A673 (cell line): ENCODE results near the gene CAPS2. TPM values are rescaled to one million over a fixed set of nuclear protein-coding genes. Genes with fewer than 3 reads are reported as not detected.
"Not testable (repeated sequence)": the region's sequence is repeated elsewhere in the genome, so short reads cannot be mapped to it uniquely, and the experiment has no call there.

ENCODE experiments used
- BruUV-seq: library from RNA; stranded (reverse); fragments of 400-500 nt; replicated peaks from 2 replicates; lab custom pipeline; 2021; lab: Mats Ljungman, UMichigan
- CTCF ChIA-PET: fragments of 300-600 bp; sonication (Branson Sonifier 250); formaldehyde crosslinking; loops from one replicate; lab custom pipeline; 2022; ENCODE audit warnings: antibody characterized with exemption; lab: Charles Lee
- POLR2A ChIA-PET: fragments of 300-600 bp; sonication (Branson Sonifier 250); formaldehyde crosslinking; loops from one replicate; lab custom pipeline; 2022; ENCODE audit warnings: antibody characterized with exemption; ENCODE audit not compliant: low non-redundant PET; lab: Charles Lee
- DNase-seq: peaks from one replicate; pipeline ENCODE4 v3.0.0-alpha.2; 2015; ENCODE audit warnings: low spot score
- H3K27ac ChIP-seq: fragments of 200-600 bp; sonication (generic); 2 replicates; pipeline ENCODE4 v1.5.1; 2016; ENCODE audit warnings: mixed run types, low read depth, mild to moderate bottlenecking, mixed read lengths, antibody characterized with exemption, low read length; ENCODE audit not compliant: poor library complexity, severe bottlenecking
- H3K27me3 ChIP-seq: fragments of 200-600 bp; sonication (generic); replicated peaks from 2 replicates; pipeline ENCODE4 v1.6.1; 2017; ENCODE audit warnings: mixed run types, low read depth, mild to moderate bottlenecking, mixed read lengths, antibody characterized with exemption, low read length; ENCODE audit not compliant: insufficient read depth, poor library complexity
- H3K36me3 ChIP-seq: fragments of 200-600 bp; sonication (generic); 2 replicates; pipeline ENCODE4 v1.6.1; 2016; ENCODE audit warnings: mixed run types, mild to moderate bottlenecking, mixed read lengths, antibody characterized with exemption, low read length; ENCODE audit not compliant: insufficient read depth, poor library complexity, severe bottlenecking
- H3K4me1 ChIP-seq: fragments of 200-600 bp; sonication (generic); 2 replicates; pipeline ENCODE4 v1.6.1; 2017; ENCODE audit warnings: mixed run types, mild to moderate bottlenecking, mixed read lengths, antibody characterized with exemption, low read length; ENCODE audit not compliant: insufficient read depth, poor library complexity, severe bottlenecking
- H3K4me3 ChIP-seq: fragments of 200-600 bp; sonication (generic); 2 replicates; pipeline ENCODE4 v1.5.1; 2016; ENCODE audit warnings: low read depth, mixed run types, mild to moderate bottlenecking, mixed read lengths, low read length; ENCODE audit not compliant: poor library complexity, severe bottlenecking
- H3K9me3 ChIP-seq: fragments of 200-600 bp; sonication (generic); 2 replicates; pipeline ENCODE4 v1.6.1; 2016; ENCODE audit warnings: mixed run types, low read depth, mild to moderate bottlenecking, mixed read lengths, antibody characterized with exemption, low read length; ENCODE audit not compliant: poor library complexity, severe bottlenecking
- CTCF ChIP-seq: fragments of 300-800, 200-600 bp; sonication (generic); conservative IDR thresholded peaks from 2 replicates; pipeline ENCODE4 v1.5.1; 2017; ENCODE audit warnings: low read depth, mild to moderate bottlenecking, antibody characterized with exemption, low read length, moderate library complexity, mixed read lengths
- EZH2 ChIP-seq: fragments of 200-600 bp; sonication (generic); IDR thresholded peaks from 2 replicates; pipeline ENCODE4 v1.6.1; 2017; ENCODE audit warnings: borderline replicate concordance, low read depth, mild to moderate bottlenecking, mixed read lengths, antibody characterized with exemption, low read length; ENCODE audit not compliant: poor library complexity, severe bottlenecking
- intact Hi-C: fragments of 100-400 bp; cut with micrococcal nuclease; formaldehyde crosslinking; loops from one replicate; pipeline ENCODE4 v1.10.0; 2022; ENCODE audit not compliant: unreplicated experiment
- total RNA-seq: library from RNA; stranded (reverse); gene quantifications from 2 replicates; pipeline ENCODE4 v1.2.3, GENCODE V29; 2021

Gene CAPS2
- total RNA-seq, 1 experiment from 2014 or later = 13.2 TPM

DNA sequence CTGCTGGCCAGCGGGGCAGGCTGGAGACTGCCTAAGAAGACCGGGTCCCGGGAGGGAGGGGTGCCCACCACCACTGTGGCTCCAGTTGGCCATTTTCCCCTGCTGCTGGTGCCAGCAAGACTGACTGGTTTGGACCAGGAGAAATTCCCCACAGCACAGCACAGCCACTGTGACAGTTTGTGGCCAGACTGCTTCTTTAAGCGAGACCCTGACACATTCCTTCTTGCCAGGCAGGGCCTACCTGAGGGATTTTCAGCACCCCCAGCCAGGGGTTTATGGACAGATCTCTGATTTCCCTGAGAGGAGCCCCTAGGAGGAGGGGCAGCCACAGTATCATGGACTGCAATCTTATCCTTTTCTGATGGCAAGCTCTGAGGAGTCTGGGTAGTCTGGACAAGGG lies 19.8 kb upstream of the CAPS2 start:
- Histone ChIP-seq H3K27ac (no peak overlapping the region), H3K9me3 (peaks cover under 1% of the 10 kb centered on the region), H3K4me1 (no peaks in the 10 kb centered on the region), H3K36me3 (no peaks in the 10 kb centered on the region), H3K27me3 (no peaks in the 10 kb centered on the region), H3K4me3 (no peak overlapping the region)
- intact Hi-C loops = no loop called here
- DNase-seq = no peak
- TF ChIP-seq EZH2 (no peak), CTCF (no peak)
- no TSS peak for BruUV-seq
- CTCF ChIA-PET = no interaction called here
- POLR2A ChIA-PET = no interaction called here

DNA sequence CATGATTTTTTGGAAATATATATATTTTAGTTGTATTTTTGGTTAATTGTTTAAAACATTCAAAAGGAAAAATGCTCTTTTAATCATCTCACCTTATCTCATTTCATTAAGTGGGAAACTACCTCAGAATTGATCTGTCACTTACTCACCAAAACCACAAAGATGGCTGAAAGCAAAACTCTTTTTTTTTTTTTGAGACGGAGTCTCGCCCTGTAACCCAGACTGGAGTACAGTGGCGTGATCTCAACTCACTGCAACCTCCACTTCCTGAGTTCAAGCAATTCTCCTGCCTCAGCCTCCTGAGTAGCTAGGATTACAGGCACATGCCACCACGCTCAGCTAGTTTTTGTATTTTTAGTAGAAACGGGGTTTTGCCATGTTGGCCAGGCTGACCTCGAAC lies 16.1 kb upstream of the CAPS2 start:
- H3K27ac ChIP-seq, POLR2A ChIA-PET, H3K4me3 ChIP-seq, H3K9me3 ChIP-seq, H3K27me3 ChIP-seq, DNase-seq, intact Hi-C loops, H3K4me1 ChIP-seq, H3K36me3 ChIP-seq, BruUV-seq: not testable (repeated sequence)
- CTCF ChIA-PET = interaction anchor here (0.6 kb wide), 1 partner anchor 1241 kb away, joined by 4 read pairs; no protein-coding TSS in a partner anchor

DNA sequence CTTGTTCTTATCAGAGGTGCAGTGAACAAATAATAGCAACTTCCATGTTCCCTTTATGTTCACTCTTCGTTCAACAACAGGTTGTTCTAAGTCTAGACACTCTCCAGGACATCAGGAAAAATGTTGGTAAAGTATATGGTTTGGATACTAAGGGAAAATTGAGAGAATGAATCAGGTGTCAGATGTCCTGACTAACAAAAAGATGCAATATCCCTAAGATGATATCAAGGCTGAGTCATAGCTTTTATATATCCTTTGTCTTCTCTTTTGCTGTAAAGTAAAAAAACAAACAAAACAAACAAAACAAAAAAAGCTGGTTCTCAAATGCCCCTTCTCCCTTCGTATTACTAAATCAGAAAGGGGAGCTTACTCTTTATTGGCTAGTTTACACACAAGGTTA lies 15.4 kb upstream of the CAPS2 start:
- H3K4me1 ChIP-seq = no peaks in the 10 kb centered on the region
- no peaks in the 10 kb centered on the region for H3K9me3 ChIP-seq
- CTCF ChIA-PET = interaction anchor here (0.6 kb wide), 1 partner anchor 1242 kb away, joined by 4 read pairs; no protein-coding TSS in a partner anchor
- BruUV-seq = no TSS peak
- no peak overlapping the region for H3K27ac ChIP-seq
- intact Hi-C loops = no loop called here
- no peak for TF ChIP-seq CTCF
- TF ChIP-seq EZH2 = no peak
- DNase-seq = no peak
- H3K36me3 ChIP-seq = no peaks in the 10 kb centered on the region
- no peaks in the 10 kb centered on the region for H3K27me3 ChIP-seq
- no peak overlapping the region for H3K4me3 ChIP-seq
- POLR2A ChIA-PET = no interaction called here

DNA sequence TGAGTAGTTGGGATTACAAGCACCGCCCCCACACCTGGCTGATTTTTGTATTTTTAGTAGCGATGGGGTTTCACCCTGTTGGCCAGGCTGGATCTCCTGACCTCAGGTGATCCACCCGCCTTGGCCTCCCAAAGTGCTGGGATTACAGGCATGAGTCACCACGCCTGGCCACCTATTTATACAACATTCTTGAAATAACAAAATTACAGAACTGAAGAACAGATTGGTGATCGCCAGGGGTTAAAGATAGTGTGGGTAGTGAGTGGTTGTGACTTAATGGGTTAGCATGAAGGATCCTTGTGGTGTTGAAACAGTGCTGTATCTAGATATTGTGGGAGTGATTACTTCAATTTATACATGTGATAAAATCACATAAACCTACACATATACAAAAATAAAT lies 11.7 kb upstream of the CAPS2 start:
- Histone ChIP-seq H3K9me3 (no peaks in the 10 kb centered on the region), H3K4me1 (no peaks in the 10 kb centered on the region), H3K27me3 (no peaks in the 10 kb centered on the region), H3K4me3 (no peak overlapping the region), H3K27ac (no peak overlapping the region), H3K36me3 (no peaks in the 10 kb centered on the region)
- BruUV-seq = no TSS peak
- POLR2A ChIA-PET = no interaction called here
- no peak for DNase-seq
- CTCF ChIA-PET = no interaction called here
- no peak for TF ChIP-seq CTCF
- no peak for TF ChIP-seq EZH2
- intact Hi-C loops = no loop called here
